AG04449 (cell line): Measurements from ENCODE around the gene OTOGL.

Source experiments
- CTCF ChIA-PET: fragments of 350-600 bp; formaldehyde crosslinking; extraction: SDS; loops from one replicate; lab custom pipeline; 2021; ENCODE audit warnings: antibody characterized with exemption; lab: Yijun Ruan, JAX
- POLR2A ChIA-PET: fragments of 400-600, 350-600 bp; formaldehyde crosslinking; extraction: SDS; loops from one replicate; lab custom pipeline; 2020; ENCODE audit warnings: antibody characterized with exemption, inconsistent platforms; lab: Yijun Ruan, JAX
- DNase-seq: peaks from one replicate; pipeline ENCODE4 v3.0.0-alpha.2; 2010; ENCODE audit warnings: low read depth, low spot score
- H3K4me3 ChIP-seq: 2 replicates; pipeline ENCODE4 v1.5.1; 2011; ENCODE audit warnings: low read depth, mild to moderate bottlenecking, control low read depth, low read length
- CTCF ChIP-seq: IDR thresholded peaks from one replicate; pipeline ENCODE4 v1.5.1; 2011; ENCODE audit warnings: mild to moderate bottlenecking, moderate library complexity, low read length, control low read depth, inconsistent platforms; ENCODE audit not compliant: insufficient read depth; ENCODE audit errors: missing control alignments

The OTOGL gene

GRCh38 chr12:80087486-80088213 lies 11.7 kb upstream of the OTOGL start:
- no peak overlapping the region for H3K4me3 ChIP-seq
- TF ChIP-seq CTCF, result no peak
- no peak for DNase-seq
- CTCF ChIA-PET, result no interaction called here
- POLR2A ChIA-PET, result no interaction called here

- ChIA-PET CTCF (interaction anchor here (1.5 kb wide), 2 partner anchors 9 to 11 kb away, joined by 3 to 4 read pairs; no protein-coding TSS in a partner anchor), POLR2A (no interaction called here)
- H3K4me3 ChIP-seq, result no peak overlapping the region
- TF ChIP-seq CTCF, result no peak
- DNase-seq, result no peak
Measured at GRCh38 chr12:80100591-80100990, 1.3 kb downstream of the OTOGL start.

- TF ChIP-seq CTCF, result no peak
- DNase-seq, result no peak
- no peak overlapping the region for H3K4me3 ChIP-seq
- POLR2A ChIA-PET, result no interaction called here
- CTCF ChIA-PET, result interaction anchor here (1.5 kb wide), 1 partner anchor 681 kb away, joined by 3 read pairs; no protein-coding TSS in a partner anchor
Measured at GRCh38 chr12:80101126-80101525, 1.8 kb downstream of the OTOGL start.

- ChIA-PET POLR2A (no interaction called here), CTCF (no interaction called here)
- no peak overlapping the region for H3K4me3 ChIP-seq
- TF ChIP-seq CTCF, result no peak
- DNase-seq, result no peak
Measured at GRCh38 chr12:80107221-80107620, 7.9 kb downstream of the OTOGL start.

GRCh38 chr12:80116735-80117134 lies 17.4 kb downstream of the OTOGL start:
- DNase-seq, result no peak
- no peak for TF ChIP-seq CTCF
- POLR2A ChIA-PET, result no interaction called here
- CTCF ChIA-PET, result no interaction called here
- no peak overlapping the region for H3K4me3 ChIP-seq

GRCh38 chr12:80118565-80119324 lies 19.4 kb downstream of the OTOGL start:
- CTCF ChIA-PET, result interaction anchor here (1.1 kb wide), 1 partner anchor 10 kb away, joined by 4 read pairs; no protein-coding TSS in a partner anchor
- POLR2A ChIA-PET, result no interaction called here
- H3K4me3 ChIP-seq, result no peak overlapping the region
- no peak for DNase-seq
- no peak for TF ChIP-seq CTCF
